Activated T-cell treated with anti-CD3 and anti-CD28 coated beads for 24 hours (primary cell): ENCODE data around the gene BCO2.
"Not testable (repeated sequence)": the region's sequence is repeated elsewhere in the genome, so short reads cannot be mapped to it uniquely, and the experiment has no call there.

Source experiments
- DNase-seq: peaks from one replicate; pipeline ENCODE4 v3.0.0-alpha.2; 2020; ENCODE audit warnings: low read depth

The BCO2 gene

GRCh38 chr11:112174789-112175598, at the start of gene BCO2:
Gene BCO2, plus strand, starts transcription at chr11:112175512. Its CDS starts 90 bp downstream, at chr11:112175602.
- no peak for DNase-seq

- DNase-seq = no peak
Observed at GRCh38 chr11:112127056-112127455, 48.3 kb upstream of the BCO2 start.

- DNase-seq = no peak
Observed at GRCh38 chr11:112128483-112129121, 46.7 kb upstream of the BCO2 start.

GRCh38 chr11:112129656-112130055, 45.7 kb upstream of the BCO2 start:
- DNase-seq = no peak

- DNase-seq = no peak
Observed at GRCh38 chr11:112132737-112133136, 42.6 kb upstream of the BCO2 start.

GRCh38 chr11:112134473-112134872, 40.8 kb upstream of the BCO2 start:
- no peak for DNase-seq

GRCh38 chr11:112143597-112143996, 31.7 kb upstream of the BCO2 start:
- DNase-seq = no peak

- no peak for DNase-seq
Observed at GRCh38 chr11:112150517-112150916, 24.8 kb upstream of the BCO2 start.

GRCh38 chr11:112156153-112156955, 19.0 kb upstream of the BCO2 start:
- no peak for DNase-seq

GRCh38 chr11:112156956-112157766, 18.2 kb upstream of the BCO2 start:
- DNase-seq = no peak

GRCh38 chr11:112159098-112160065, 15.9 kb upstream of the BCO2 start:
- DNase-seq = no peak

- no peak for DNase-seq
Observed at GRCh38 chr11:112160091-112160848, 15.0 kb upstream of the BCO2 start.

- no peak for DNase-seq
Observed at GRCh38 chr11:112161012-112161411, 14.3 kb upstream of the BCO2 start.

- DNase-seq = not testable (repeated sequence)
Observed at GRCh38 chr11:112162200-112162599, 13.1 kb upstream of the BCO2 start.

- DNase-seq = no peak
Observed at GRCh38 chr11:112162761-112163546, 12.4 kb upstream of the BCO2 start.

- DNase-seq = no peak
Observed at GRCh38 chr11:112163875-112164685, 11.2 kb upstream of the BCO2 start, which contains the start of gene IL18. Gene IL18, minus strand, starts transcription at chr11:112164094. Its CDS starts 9,041 bp downstream, at chr11:112155053.

GRCh38 chr11:112165049-112165448, 10.3 kb upstream of the BCO2 start:
- DNase-seq = no peak

GRCh38 chr11:112166562-112166961, 8.8 kb upstream of the BCO2 start:
- DNase-seq = no peak
